Measurements from ENCODE around the gene OR11H6.

DNA sequence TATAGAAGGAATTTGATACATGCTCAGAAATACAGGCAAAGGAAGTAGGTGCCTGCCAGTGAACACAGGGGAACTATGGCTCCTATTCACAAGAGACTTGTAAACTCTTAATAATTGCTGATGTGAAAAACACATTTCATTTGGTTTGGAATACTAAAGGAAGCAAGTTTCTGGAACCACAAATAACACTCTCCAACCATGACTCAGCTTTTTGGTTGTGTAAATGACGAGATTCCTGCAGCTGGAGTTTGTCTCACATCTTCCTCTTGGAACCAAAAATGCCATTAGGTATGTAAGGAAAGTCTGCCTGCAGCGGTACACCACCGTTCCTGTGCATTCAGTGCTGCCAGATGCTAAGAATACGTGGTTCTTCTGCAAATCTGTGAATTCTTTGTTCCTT lies 4.5 kb upstream of the OR11H6 start:
- TF ChIP-seq EP300 (IDR thresholded peaks at IDR 0.05) (no peak), POLR2A (IDR thresholded peaks at IDR 0.05) (no peak)
- TF ChIP-seq, protein P1, sequence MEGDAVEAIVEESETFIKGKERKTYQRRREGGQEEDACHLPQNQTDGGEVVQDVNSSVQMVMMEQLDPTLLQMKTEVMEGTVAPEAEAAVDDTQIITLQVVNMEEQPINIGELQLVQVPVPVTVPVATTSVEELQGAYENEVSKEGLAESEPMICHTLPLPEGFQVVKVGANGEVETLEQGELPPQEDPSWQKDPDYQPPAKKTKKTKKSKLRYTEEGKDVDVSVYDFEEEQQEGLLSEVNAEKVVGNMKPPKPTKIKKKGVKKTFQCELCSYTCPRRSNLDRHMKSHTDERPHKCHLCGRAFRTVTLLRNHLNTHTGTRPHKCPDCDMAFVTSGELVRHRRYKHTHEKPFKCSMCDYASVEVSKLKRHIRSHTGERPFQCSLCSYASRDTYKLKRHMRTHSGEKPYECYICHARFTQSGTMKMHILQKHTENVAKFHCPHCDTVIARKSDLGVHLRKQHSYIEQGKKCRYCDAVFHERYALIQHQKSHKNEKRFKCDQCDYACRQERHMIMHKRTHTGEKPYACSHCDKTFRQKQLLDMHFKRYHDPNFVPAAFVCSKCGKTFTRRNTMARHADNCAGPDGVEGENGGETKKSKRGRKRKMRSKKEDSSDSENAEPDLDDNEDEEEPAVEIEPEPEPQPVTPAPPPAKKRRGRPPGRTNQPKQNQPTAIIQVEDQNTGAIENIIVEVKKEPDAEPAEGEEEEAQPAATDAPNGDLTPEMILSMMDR (IDR thresholded peaks at IDR 0.05): no peak
